Natural killer cell (primary cell): ENCODE data around the gene STK24. TPM values are rescaled to one million over a fixed set of nuclear protein-coding genes. Genes with fewer than 3 reads are reported as not detected.
A peak's percentile ranks its signal among the peaks of the same experiment; 100 is the strongest.

Experiments
- ATAC-seq, 3 donors: fragments of 150-1000 bp in 2 of 3; fragments of 200-7000 bp in 1 of 3; cut with Tn5 transposase; 1 replicate in 1 of 3; 2 replicates in 2 of 3; pipeline ENCODE4 v1.10.0; 2021; ENCODE audit warnings: mild to moderate bottlenecking in 2 of 3, moderate library complexity in 2 of 3
- DNase-seq, 2 donors: peaks; one replicate each; pipeline versions ENCODE4 v3.0.0 to v3.0.0-alpha.2; 2013 to 2021; ENCODE audit warnings: mixed read lengths in 1 of 2
- H3K27ac ChIP-seq: one replicate; pipeline ENCODE4 v1.5.1; 2013; ENCODE audit warnings: mild to moderate bottlenecking, low read length
- H3K27me3 ChIP-seq: one replicate; pipeline ENCODE4 v1.6.1; 2013; ENCODE audit warnings: low read length; ENCODE audit not compliant: control insufficient read depth, insufficient read depth
- H3K36me3 ChIP-seq: one replicate; pipeline ENCODE4 v1.6.1; 2013; ENCODE audit warnings: low read length; ENCODE audit not compliant: control insufficient read depth, insufficient read depth
- H3K4me1 ChIP-seq: one replicate; pipeline ENCODE4 v1.6.1; 2013; ENCODE audit warnings: low read length; ENCODE audit not compliant: control insufficient read depth, insufficient read depth
- H3K4me3 ChIP-seq: one replicate; pipeline ENCODE4 v1.5.1; 2013; ENCODE audit warnings: low read length
- H3K9me3 ChIP-seq: one replicate; pipeline ENCODE4 v1.6.1; 2013; ENCODE audit warnings: low read length; ENCODE audit not compliant: control insufficient read depth, insufficient read depth
- H3K27ac Mint-ChIP-seq, 2 donors: one replicate each; pipeline ENCODE4 v1.8.0; 2022; ENCODE audit warnings: mild to moderate bottlenecking in 2 of 2, mixed read lengths in 2 of 2, moderate library complexity in 1 of 2
- H3K27me3 Mint-ChIP-seq, 2 donors: one replicate each; pipeline ENCODE4 v1.8.0; 2022; ENCODE audit warnings: low read depth in 2 of 2, mixed read lengths in 2 of 2
- H3K36me3 Mint-ChIP-seq: one replicate; pipeline ENCODE4 v1.8.0; 2022; ENCODE audit warnings: mixed read lengths
- H3K4me1 Mint-ChIP-seq, 2 donors: one replicate each; pipeline ENCODE4 v1.8.0; 2022; ENCODE audit warnings: mixed read lengths in 2 of 2
- H3K4me3 Mint-ChIP-seq: one replicate; pipeline ENCODE4 v1.8.0; 2022; ENCODE audit warnings: mild to moderate bottlenecking, moderate library complexity, mixed read lengths
- H3K9me3 Mint-ChIP-seq, 2 donors: one replicate each; pipeline ENCODE4 v1.8.0; 2022; ENCODE audit warnings: mixed read lengths in 2 of 2
- CTCF ChIP-seq: fragments of 200-600 bp; IDR thresholded peaks from one replicate; pipeline ENCODE4 v1.8.0; 2022; ENCODE audit warnings: antibody characterized with exemption
- WGBS: methylation state at CpG from one replicate; pipeline ENCODE4 v1.1.7; 2013; ENCODE audit warnings: missing lambda C conversion rate; ENCODE audit not compliant: insufficient coverage; 5-methylcytosine and 5-hydroxymethylcytosine counted together
- intact Hi-C: fragments of 100-400 bp; cut with micrococcal nuclease; formaldehyde crosslinking; loops from one replicate; pipeline ENCODE4 v1.14.2; 2022
- total RNA-seq, 4 donors: library from RNA; stranded (reverse); fragments of 120-200 nt in 1 of 4; gene quantifications; one replicate each; pipeline versions ENCODE4 v1.2.3 to v1.2.4, GENCODE V29; 2013 to 2022

STK24 gene
- total RNA-seq, 3 donors from 2014 or later (not counting 1 experiment from before 2014, with no cell fraction given): 64.5 to 78.4 (median 70.4) TPM

DNA sequence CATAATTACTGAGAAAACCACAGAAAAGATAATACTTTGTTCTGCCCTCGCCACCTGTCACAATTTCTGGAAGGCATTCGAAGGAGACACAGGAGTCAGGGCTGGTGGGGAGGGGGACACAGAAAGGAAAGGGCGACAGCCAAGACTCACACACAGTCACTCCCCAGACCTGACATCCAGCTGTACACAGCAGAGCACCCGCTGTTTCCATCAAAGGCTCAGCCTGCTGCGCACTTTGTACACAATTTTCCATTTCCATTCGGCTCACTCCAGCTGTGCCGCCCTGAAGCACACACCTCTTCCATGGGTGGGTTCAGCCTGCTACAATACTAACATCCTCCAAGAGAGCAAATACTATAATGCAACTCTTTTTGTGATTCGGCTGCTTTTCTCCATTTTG, 38.0 kb downstream of the STK24 start:
- WGBS: 90% methylated on average over 5 of the region's 8 CpGs
- Mint-ChIP-seq H3K4me3 (no peak overlapping the region), H3K36me3 (no peaks in the 10 kb centered on the region), H3K9me3 (no peaks in the 10 kb centered on the region), H3K4me1 (peaks cover 90% of the 10 kb centered on the region in 2 donors), H3K27me3 (no peaks in the 10 kb centered on the region), H3K27ac (peak overlapping the region in 1 of 2 donors; percentile 38)
- Histone ChIP-seq H3K27ac (no peak overlapping the region), H3K27me3 (no peaks in the 10 kb centered on the region), H3K9me3 (no peaks in the 10 kb centered on the region), H3K4me3 (no peak overlapping the region), H3K36me3 (no peaks in the 10 kb centered on the region), H3K4me1 (peaks cover 41% of the 10 kb centered on the region)
- TF ChIP-seq CTCF: no peak
- DNase-seq: no peak
- ATAC-seq: no peak
- intact Hi-C loops: no loop called here

DNA sequence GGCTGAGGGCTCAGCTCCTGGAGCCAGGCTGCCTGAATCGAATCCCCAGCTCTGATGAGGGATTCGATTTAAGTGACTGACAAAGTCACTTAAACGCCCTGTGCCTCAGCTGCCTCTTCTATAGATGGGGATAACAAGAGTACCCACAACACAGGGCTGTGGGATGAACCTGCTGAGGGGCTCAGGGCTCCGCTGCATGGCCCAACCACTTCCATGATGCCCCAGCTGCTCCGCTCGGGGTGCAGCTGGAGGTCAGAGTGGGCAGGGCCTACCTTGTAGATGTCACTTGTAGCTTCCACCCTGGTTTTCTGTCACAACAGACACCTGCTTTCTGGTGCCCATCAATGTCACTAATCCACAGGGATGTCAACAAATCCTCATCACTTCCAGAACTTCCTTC, 39.2 kb downstream of the STK24 start:
- ATAC-seq: no peak
- no peak overlapping the region for H3K4me3 Mint-ChIP-seq
- no peaks in the 10 kb centered on the region for H3K27me3 Mint-ChIP-seq
- no peaks in the 10 kb centered on the region for H3K36me3 ChIP-seq
- H3K4me3 ChIP-seq: no peak overlapping the region
- WGBS: 89% methylated on average over 6 of the region's 6 CpGs
- intact Hi-C loops: no loop called here
- DNase-seq: no peak
- H3K9me3 ChIP-seq: no peaks in the 10 kb centered on the region
- H3K4me1 Mint-ChIP-seq: peaks cover 84 to 87% of the 10 kb centered on the region in 2 donors
- H3K27ac Mint-ChIP-seq: no peak overlapping the region
- no peaks in the 10 kb centered on the region for H3K36me3 Mint-ChIP-seq
- H3K9me3 Mint-ChIP-seq: no peaks in the 10 kb centered on the region
- H3K27ac ChIP-seq: no peak overlapping the region
- TF ChIP-seq CTCF: no peak
- H3K4me1 ChIP-seq: peaks cover 30% of the 10 kb centered on the region
- no peaks in the 10 kb centered on the region for H3K27me3 ChIP-seq

DNA sequence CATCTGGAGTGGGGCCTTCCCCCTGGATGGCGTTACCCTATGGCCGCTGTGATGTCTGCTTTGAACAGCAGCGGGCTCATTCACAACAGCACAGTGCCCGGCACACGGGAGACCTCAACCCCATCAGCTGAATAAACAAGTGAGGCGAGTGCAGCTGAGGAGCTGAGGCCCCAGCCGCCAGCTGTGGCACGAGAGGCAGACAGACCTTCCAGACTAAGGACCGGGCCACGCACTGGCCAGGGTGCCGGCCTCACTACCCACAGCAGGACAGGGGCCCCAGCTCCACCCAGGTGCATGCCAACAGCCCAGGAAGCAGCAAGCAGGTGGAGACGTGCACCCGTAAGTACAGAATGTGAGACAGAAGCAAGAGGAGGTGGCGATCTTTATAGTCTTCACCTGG, 39.6 kb downstream of the STK24 start:
- no peaks in the 10 kb centered on the region for H3K9me3 Mint-ChIP-seq
- H3K4me1 Mint-ChIP-seq: peaks cover 84 to 87% of the 10 kb centered on the region in 2 donors
- WGBS: 93% methylated on average over 14 of the region's 14 CpGs
- H3K27ac ChIP-seq: no peak overlapping the region
- H3K4me3 ChIP-seq: no peak overlapping the region
- H3K4me3 Mint-ChIP-seq: no peak overlapping the region
- intact Hi-C loops: no loop called here
- H3K4me1 ChIP-seq: peaks cover 25% of the 10 kb centered on the region
- DNase-seq (no peak), ATAC-seq (no peak)
- H3K27me3 Mint-ChIP-seq: no peaks in the 10 kb centered on the region
- H3K36me3 ChIP-seq: no peaks in the 10 kb centered on the region
- no peaks in the 10 kb centered on the region for H3K9me3 ChIP-seq
- no peaks in the 10 kb centered on the region for H3K27me3 ChIP-seq
- H3K36me3 Mint-ChIP-seq: no peaks in the 10 kb centered on the region
- H3K27ac Mint-ChIP-seq: no peak overlapping the region
- TF ChIP-seq CTCF: no peak

- Histone ChIP-seq H3K4me3 (no peak overlapping the region), H3K36me3 (no peaks in the 10 kb centered on the region), H3K4me1 (peaks cover 27% of the 10 kb centered on the region), H3K27ac (no peak overlapping the region), H3K9me3 (no peaks in the 10 kb centered on the region), H3K27me3 (no peaks in the 10 kb centered on the region)
- WGBS: 96% methylated on average over 10 of the region's 14 CpGs
- intact Hi-C loops: no loop called here
- no peak overlapping the region for H3K4me3 Mint-ChIP-seq
- H3K9me3 Mint-ChIP-seq: no peaks in the 10 kb centered on the region
- peaks cover 82 to 87% of the 10 kb centered on the region in 2 donors for H3K4me1 Mint-ChIP-seq
- peak overlapping the region in 1 of 2 donors; percentile 39 for H3K27ac Mint-ChIP-seq
- TF ChIP-seq CTCF: no peak
- DNase-seq: no peak
- no peak for ATAC-seq
- H3K27me3 Mint-ChIP-seq: no peaks in the 10 kb centered on the region
- no peaks in the 10 kb centered on the region for H3K36me3 Mint-ChIP-seq
These were observed 40.2 kb downstream of the STK24 start for GRCh38 chr13:98536729-98537128.
